ENCODE measurements around the gene KLHL35.

The KLHL35 gene

GRCh38 chr11:75468534-75469340 is 35.7 kb upstream of the KLHL35 start:
- no peak for DNase-seq

GRCh38 chr11:75467881-75468280 is 34.9 kb upstream of the KLHL35 start:
- DNase-seq = no peak

- DNase-seq = no peak
These were observed 34.3 kb upstream of the KLHL35 start for GRCh38 chr11:75467311-75467710.

- no peak for DNase-seq
These were observed 32.9 kb upstream of the KLHL35 start for GRCh38 chr11:75465701-75466531.

- DNase-seq = no peak
These were observed 30.2 kb upstream of the KLHL35 start for GRCh38 chr11:75463106-75463774.

- no peak for DNase-seq
These were observed 29.2 kb upstream of the KLHL35 start for GRCh38 chr11:75462117-75462653.

- no peak for DNase-seq
These were observed 28.1 kb upstream of the KLHL35 start for GRCh38 chr11:75461151-75461550.

- no peak for DNase-seq
These were observed 23.7 kb upstream of the KLHL35 start for GRCh38 chr11:75456596-75457183.

- peak; percentile 20 for DNase-seq
These were observed 22.0 kb upstream of the KLHL35 start for GRCh38 chr11:75454987-75455386.

GRCh38 chr11:75453916-75454655 is 21.1 kb upstream of the KLHL35 start:
- DNase-seq = no peak

GRCh38 chr11:75450826-75451821 is 18.1 kb upstream of the KLHL35 start:
- DNase-seq = no peak

GRCh38 chr11:75450236-75450635 is 17.2 kb upstream of the KLHL35 start:
- no peak for DNase-seq

GRCh38 chr11:75449776-75450175 is 16.8 kb upstream of the KLHL35 start:
- no peak for DNase-seq

- no peak for DNase-seq
These were observed 16.3 kb upstream of the KLHL35 start for GRCh38 chr11:75449271-75449670.

GRCh38 chr11:75447415-75447814 is 14.4 kb upstream of the KLHL35 start:
- DNase-seq = no peak

- DNase-seq = peak; percentile 52
These were observed 12.4 kb upstream of the KLHL35 start for GRCh38 chr11:75445315-75445953.

- no peak for DNase-seq
These were observed 10.0 kb upstream of the KLHL35 start for GRCh38 chr11:75443043-75443442.

GRCh38 chr11:75442161-75442885 is 9.3 kb upstream of the KLHL35 start:
- DNase-seq = no peak

GRCh38 chr11:75441804-75442132 is 8.8 kb upstream of the KLHL35 start:
- no peak for DNase-seq
